ENCODE measurements around the gene NKX1-2.

Gene NKX1-2

DNA sequence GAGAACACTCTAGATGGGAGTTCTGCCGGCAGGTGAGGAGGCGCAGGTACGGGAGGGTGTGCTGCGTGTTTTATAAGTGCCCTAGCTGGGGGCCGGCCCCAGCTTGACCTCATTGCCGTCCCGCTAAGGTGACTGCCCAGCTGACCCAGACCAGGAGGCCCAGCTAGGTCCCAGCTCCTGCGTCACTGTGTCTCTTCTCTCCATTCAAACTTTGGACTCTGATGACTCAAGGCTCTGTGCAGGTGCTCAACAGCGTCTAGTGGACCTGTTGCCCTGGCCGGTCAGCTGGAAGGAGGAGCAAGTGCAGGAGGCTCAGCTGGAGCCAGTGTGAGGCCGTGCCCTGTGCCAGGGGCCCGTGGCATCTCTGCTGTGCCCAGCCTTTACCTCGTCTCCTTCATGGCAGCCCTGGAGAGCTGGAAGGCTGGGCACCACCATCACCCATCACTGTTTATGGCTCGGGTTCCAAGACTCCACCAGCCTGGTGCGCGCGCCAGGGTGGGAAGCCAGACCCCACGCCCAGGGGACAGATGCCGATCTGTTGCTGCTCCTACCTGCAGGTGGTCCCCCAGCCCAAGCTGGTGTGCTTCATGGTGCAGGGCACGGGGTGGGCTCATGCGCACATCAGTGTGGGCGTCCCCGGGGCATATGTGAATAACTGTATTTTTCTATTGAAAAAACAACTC is 26.3 kb upstream of the NKX1-2 start:
- in situ Hi-C loops (cut with MboI; ENCODE audit: low sequenced_read_pairs) = no loop called here

DNA sequence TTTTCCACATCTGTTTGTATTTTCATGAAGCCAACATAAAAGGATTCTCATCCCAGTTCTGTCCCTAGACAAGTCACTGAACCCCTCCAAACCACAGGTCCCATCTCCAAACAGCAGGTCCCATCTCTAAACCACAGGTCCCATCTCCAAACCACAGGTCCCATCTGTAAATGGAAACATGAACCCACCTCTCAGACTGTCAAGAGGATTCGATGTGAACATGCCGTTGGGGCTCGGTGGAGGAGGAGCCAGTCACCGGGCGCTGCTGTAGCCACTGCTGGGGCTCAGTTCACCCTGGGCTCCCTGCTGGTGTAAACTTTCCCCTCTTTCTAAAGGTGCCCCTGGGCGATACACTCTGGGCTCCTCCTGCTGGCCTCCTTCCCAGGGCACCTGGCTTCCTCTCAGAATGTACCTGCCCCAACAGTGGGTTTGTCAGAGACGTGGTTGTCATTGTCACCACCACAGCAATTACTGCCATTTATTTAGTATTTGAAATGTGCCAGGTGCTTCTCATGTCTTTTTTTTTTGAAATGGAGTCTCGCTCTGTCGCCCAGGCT is 24.8 kb upstream of the NKX1-2 start:
- in situ Hi-C loops (cut with MboI; ENCODE audit: low sequenced_read_pairs) = no loop called here

DNA sequence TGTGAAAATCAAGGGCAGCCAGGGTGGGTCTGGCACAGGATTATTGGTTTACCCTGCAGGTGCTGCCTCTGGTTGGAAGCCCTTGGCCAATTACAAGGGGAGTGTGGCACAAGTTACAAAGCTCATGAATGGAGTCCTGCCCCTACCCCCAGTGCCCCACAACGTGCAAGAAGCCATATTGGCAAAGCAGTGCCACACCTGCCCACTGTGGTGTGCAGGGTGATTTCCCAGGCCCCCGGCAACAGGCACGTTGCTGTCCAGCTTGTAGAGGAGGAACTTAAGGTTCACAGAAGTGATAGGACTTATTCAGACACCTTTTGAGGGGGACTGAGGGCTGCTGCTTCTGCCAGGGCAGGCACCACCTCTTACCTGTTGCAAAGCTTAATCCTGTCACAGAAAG is 23.2 kb upstream of the NKX1-2 start:
- in situ Hi-C loops (cut with MboI; ENCODE audit: low sequenced_read_pairs) = no loop called here

- in situ Hi-C loops (cut with MboI; ENCODE audit: low sequenced_read_pairs) = no loop called here
Measured at GRCh38 chr10:124472071-124472470, 22.2 kb upstream of the NKX1-2 start.

- in situ Hi-C loops (cut with MboI; ENCODE audit: low sequenced_read_pairs) = no loop called here
Measured at GRCh38 chr10:124470544-124471434, 21.0 kb upstream of the NKX1-2 start.

DNA sequence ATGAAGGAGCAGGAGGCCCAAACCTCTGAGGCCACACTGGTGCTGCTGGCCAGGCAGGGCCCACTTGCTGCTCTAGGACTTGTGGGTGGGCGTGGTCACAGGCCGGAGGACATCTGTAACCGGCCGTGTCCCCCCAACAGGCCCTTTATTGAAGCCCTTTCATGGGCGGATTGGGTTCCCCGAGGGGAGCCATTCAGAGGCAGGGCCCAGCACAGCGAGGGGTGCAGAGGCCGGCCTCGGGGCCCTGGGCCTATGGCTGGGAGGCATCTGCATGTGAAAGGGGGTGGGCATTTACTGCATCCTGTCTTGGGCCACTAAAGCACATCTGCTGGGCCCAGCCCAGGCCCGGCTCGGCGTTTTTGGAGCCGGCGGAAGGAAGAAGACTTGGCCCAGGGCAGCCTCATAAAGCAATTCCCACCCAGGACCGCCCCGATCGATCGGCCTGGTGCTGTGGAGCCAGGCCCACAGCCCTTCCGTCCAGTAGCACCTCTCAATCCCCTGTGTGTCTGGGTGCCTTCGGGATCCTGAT is 20.2 kb upstream of the NKX1-2 start:
- in situ Hi-C loops (cut with MboI; ENCODE audit: low sequenced_read_pairs) = no loop called here

GRCh38 chr10:124468624-124469023 is 18.8 kb upstream of the NKX1-2 start:
- in situ Hi-C loops (cut with MboI; ENCODE audit: low sequenced_read_pairs) = no loop called here

- in situ Hi-C loops (cut with MboI; ENCODE audit: low sequenced_read_pairs) = no loop called here
Measured at GRCh38 chr10:124467165-124467564, 17.3 kb upstream of the NKX1-2 start.

DNA sequence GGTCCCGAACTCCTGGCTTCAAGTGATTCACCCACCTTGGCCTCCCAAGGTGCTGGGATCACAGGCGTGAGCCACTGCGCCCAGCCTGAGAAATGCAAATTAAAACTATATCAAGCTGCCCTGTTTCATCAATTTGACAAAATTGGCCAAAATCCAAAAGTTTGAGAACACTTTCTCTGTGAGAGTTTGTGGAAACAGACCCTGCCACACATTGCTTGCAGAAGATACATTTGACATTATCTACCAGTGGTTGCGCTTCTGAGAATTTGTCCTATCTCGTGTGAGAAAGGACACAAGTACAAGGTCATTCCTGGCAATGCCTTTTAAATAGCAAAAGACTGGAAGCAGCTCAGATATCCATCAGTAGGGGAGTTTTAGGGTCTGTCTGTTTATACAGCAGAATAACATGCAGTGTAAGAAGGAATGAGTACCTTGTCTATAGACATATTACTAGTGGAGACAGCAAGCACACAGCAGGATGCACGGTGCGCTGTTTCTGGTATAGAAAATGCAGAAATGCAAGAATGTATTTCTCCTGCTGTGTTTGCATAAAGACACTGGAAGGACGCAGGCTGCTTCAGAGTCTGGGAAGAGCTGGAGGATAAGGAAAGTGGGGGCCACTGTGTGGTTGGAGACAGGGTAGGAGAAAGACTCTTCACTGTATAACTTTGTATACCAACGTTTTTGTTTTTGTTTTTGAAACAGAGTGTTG is 16.1 kb upstream of the NKX1-2 start:
- in situ Hi-C loops (cut with MboI; ENCODE audit: low sequenced_read_pairs) = no loop called here

DNA sequence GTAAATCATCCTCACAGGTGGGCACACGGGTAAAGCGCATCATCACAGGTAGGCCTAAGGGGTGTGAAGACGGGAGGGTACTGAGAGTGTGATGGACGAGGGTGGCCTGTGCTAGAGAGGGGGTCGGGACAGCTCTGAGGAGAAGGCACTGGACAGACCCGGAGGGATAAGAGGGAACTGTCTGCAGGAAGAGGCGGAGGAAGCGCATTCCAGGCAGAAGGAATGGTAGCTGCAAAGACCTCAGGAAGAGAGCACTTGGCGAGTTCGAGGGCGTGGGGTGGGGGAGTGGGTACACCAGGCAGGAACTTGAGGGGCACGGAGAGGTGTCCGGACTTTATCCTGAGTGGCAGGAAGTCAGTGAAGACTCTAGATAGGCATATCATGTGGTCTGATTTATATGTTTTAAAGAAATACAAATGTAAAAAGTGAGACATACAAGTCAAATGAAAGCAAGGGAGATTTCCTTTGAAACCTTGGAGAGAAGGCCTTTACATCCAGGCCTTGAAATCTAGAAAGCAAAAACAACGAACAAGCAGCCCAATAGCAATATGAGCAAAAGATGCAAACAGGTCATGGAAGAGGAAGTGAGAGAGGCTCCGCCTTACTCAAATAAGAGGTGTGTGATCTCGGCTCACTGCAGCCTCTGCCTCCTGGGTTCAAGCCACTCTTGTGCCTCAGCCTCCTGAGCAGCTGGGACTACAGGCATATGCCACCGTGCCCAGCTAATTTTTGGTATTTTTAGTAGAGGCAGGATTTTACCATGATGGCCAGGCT is 15.4 kb upstream of the NKX1-2 start:
- in situ Hi-C loops (cut with MboI; ENCODE audit: low sequenced_read_pairs) = no loop called here

DNA sequence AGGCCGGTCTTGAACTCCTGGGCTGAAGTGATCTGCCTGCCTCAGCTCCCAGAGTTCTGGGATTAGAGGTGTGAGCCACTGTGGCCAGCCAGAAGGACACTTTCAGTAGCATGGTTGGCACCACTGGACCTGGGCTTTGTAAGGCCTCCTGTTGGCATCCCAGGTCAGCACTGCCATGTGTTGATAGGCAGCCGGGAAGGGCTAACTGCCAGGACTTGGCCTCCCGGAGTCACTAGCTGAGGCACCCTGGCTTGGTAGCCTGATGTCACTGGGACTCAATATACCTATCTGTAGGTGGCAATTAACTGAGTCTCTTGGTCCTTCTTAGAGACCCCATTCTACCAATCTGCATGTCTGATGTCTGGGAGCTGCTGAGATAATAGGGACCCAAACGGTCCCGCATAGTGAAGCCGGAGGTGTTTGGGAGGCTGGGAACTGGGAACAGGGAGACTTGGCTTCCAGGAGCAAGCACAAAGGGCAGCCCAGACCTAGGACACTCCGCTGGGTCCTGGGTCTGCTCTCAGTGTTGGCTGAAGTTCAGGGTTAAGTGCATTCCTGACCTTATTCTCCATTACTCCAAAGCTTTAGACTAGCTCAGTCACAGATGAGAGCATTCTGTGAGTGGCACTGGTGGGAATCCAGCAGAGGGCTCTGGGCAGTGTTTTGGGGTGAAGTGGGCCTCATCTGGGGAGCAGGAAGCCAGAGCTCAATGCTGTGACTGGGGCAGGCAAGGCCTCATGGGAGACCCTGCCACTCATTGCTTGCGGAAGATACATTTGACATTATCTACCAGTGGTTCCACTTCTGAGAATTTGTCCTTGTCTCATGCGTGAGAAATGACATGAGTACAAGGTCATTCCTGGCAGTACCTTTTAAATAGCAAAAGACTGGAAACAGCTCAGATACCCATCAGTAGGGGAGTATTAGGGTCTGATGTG is 14.5 kb upstream of the NKX1-2 start:
- in situ Hi-C loops (cut with MboI; ENCODE audit: low sequenced_read_pairs) = no loop called here

- in situ Hi-C loops (cut with MboI; ENCODE audit: low sequenced_read_pairs) = no loop called here
Measured at GRCh38 chr10:124462348-124462695, 12.5 kb upstream of the NKX1-2 start.

DNA sequence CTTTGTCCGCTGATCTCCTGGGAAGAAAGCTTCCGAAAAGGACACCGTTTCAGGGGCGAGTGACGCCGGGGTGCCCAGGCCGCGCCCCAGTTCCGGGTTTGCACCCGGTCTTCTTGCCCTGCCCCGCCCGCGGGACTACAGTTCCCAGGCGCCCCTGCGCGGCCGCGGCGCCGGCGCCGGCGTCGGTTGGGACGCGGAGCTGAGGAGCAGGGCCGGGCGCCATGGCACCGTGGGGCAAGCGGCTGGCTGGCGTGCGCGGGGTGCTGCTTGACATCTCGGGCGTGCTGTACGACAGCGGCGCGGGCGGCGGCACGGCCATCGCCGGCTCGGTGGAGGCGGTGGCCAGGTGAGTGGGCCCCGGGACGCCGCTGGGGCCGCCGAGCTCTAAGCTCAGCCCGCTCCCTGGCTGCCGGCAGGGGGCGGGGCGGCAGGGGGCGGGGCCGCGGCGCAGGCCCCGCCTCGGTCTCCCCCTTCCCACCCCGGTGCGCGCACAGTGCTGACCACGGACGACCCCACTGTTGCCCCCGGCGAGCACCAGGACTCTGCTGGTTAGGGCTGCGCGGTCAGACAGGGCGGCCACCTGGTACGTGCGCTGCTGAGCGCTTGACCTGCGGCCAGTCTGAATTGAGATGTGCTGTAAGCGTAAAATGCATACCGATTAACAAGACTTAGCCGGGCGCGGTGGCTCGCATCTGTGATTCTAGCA is 12.0 kb upstream of the NKX1-2 start, which contains the start of gene LHPP:
Gene LHPP (plus strand): TSS at position 182 of the 706 bp plus-strand sequence. CDS start 40 bp downstream, at position 222.
- in situ Hi-C loops (cut with MboI; ENCODE audit: low sequenced_read_pairs) = no loop called here

DNA sequence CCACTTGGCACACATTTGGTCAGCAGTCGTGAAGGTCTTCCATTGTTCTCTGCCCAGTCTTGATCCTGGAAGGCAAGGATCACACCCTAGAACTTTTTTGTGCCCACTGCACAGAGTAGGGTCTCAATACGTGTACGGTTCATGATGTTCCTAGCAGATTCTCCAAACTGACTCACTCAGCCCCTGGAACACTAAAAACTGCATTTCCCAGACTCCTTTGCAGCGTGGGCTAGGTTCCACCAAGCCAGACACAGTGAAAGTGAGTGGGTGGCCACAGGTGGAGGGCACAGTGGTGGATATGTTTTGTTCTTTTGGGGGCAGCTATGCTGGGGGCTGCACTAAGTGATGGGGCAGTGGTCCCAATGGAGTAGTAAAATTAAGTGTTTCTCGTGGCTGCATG is 10.3 kb upstream of the NKX1-2 start:
- in situ Hi-C loops (cut with MboI; ENCODE audit: low sequenced_read_pairs) = no loop called here

DNA sequence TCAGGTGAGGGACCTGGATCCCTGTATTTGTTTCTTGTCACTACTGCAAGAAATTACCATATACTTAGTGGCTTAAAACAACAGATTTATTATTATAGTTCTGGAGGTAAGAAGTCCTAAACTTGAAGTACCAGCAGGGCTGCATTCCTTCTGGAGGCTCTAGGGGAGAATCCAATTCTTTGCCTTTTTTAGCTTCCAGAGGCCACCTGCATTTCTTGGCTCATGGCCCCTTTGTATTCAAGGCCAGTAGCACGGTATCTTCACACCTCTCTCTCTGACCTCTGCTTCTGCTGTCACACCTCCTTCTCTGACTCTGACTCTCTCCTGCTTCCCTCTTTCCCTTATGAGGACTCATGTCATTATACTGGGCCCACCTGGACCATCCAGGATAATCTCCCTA is 9.6 kb upstream of the NKX1-2 start:
- in situ Hi-C loops (cut with MboI; ENCODE audit: low sequenced_read_pairs) = no loop called here

- in situ Hi-C loops (cut with MboI; ENCODE audit: low sequenced_read_pairs) = no loop called here
Measured at GRCh38 chr10:124458889-124459288, 9.1 kb upstream of the NKX1-2 start.

GRCh38 chr10:124458473-124458872 is 8.6 kb upstream of the NKX1-2 start:
- in situ Hi-C loops (cut with MboI; ENCODE audit: low sequenced_read_pairs) = no loop called here

GRCh38 chr10:124455441-124455840 is 5.6 kb upstream of the NKX1-2 start:
- in situ Hi-C loops (cut with MboI; ENCODE audit: low sequenced_read_pairs) = no loop called here
